CD4-positive, alpha-beta T cell treated with Interleukin-21 for 1 hour (primary cell): ENCODE data around the gene NARS2.

Experiments used
- DNase-seq: peaks from one replicate; pipeline ENCODE4 v3.0.0-alpha.2; 2020

The NARS2 gene

GRCh38 chr11:78403781-78404180, 170.9 kb downstream of the NARS2 start:
- DNase-seq, result no peak

- DNase-seq, result no peak
Measured at GRCh38 chr11:78402847-78403246, 171.8 kb downstream of the NARS2 start.

- no peak for DNase-seq
Measured at GRCh38 chr11:78400702-78401101, 174.0 kb downstream of the NARS2 start.

GRCh38 chr11:78400116-78400515, 174.5 kb downstream of the NARS2 start:
- no peak for DNase-seq

- no peak for DNase-seq
Measured at GRCh38 chr11:78399136-78399535, 175.5 kb downstream of the NARS2 start.

GRCh38 chr11:78398715-78399114, 175.9 kb downstream of the NARS2 start:
- no peak for DNase-seq

- no peak for DNase-seq
Measured at GRCh38 chr11:78397398-78397797, 177.3 kb downstream of the NARS2 start.

GRCh38 chr11:78395597-78395996, 179.1 kb downstream of the NARS2 start:
- no peak for DNase-seq

- no peak for DNase-seq
Measured at GRCh38 chr11:78392854-78393253, 181.8 kb downstream of the NARS2 start.

GRCh38 chr11:78391424-78391823, 183.2 kb downstream of the NARS2 start:
- DNase-seq, result no peak

- DNase-seq, result no peak
Measured at GRCh38 chr11:78390809-78391208, 183.9 kb downstream of the NARS2 start.

- no peak for DNase-seq
Measured at GRCh38 chr11:78386215-78386941, 188.3 kb downstream of the NARS2 start.
